ENCODE data around the gene IRX6.

The IRX6 gene

DNA sequence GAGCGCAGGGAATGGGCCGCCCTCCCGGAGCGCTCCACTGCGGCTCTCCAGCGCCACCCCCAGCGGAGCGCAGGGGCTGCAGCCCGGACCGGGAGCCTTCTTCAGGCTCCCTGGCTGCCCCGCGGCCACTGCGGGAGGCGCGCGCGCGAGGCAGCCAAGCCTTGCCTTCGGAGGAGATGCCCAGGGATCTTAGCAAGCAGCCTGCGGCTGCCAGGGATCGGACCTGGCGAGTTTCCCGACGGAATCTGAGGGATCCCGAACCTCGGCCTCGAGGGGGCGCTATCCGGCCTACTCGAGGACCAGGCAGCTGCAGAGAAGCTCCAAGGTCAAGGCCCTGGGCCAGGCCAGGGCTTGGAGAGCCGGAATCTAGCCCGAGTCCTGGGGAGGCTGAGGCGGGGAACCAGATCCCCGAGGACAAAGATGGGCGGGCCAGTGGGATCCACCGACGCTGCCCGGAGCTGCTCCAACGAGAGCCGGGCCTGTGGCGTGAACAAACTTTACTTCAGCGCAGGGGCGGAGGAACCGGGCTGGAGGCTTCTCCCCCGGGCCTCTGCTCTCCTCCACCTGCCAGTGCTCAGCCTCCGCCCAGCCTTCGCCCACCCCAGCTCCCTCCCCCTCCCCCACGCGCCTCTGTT lies at the start of gene IRX6:
IRX6 (plus strand) TSS at position 567 of the 635 bp plus-strand sequence. CDS start 889 bp downstream, outside the sequence.
- in situ Hi-C loops (cut with HindIII; ENCODE audit: low pct_ligation_motif_present, low pct_unique_long_range_greater_than_20kb, low sequenced_read_pairs): no loop called here
- peak; percentile 59 for DNase-seq

DNA sequence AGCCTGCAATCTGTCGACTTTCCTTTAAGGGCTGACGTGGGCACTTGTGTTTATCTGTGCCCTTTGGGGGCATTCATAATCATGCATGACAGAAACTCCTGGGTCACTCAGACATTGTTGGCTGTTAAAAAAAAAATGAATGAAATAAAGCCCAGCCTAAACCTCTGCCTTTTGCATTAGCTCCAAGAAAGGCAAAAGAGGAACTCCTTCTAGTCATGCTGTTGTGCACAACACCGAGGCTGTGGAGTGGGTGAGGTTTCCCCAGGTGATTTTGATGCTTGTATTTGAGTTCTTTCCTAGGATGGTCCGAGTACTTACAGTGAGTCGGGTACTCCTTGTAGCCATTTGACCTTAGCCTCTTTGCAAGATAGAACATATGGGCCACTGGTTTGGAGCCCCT lies 49.6 kb upstream of the IRX6 start:
- in situ Hi-C loops (cut with HindIII; ENCODE audit: low pct_ligation_motif_present, low pct_unique_long_range_greater_than_20kb, low sequenced_read_pairs): no loop called here
- DNase-seq: no peak

DNA sequence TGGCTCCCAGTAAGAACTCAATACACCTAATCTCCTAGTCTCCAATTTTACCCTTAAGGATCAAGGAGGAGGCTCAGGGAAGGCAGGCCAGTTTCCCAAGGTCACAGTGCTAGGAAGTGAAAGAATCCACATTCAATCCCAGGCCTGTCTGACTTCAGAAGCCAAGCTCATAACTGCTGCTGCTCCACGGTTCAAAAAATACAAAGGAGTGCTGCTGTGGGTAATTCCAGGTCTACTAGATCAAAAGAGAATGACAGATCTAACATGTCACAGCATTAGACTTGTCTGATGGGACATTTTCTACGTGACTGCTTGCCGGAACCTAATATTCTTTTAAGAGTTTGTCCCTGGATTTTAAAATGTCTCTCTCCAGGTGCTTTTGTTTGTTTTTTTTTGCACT lies 48.8 kb upstream of the IRX6 start:
- in situ Hi-C loops (cut with HindIII; ENCODE audit: low pct_ligation_motif_present, low pct_unique_long_range_greater_than_20kb, low sequenced_read_pairs): no loop called here
- DNase-seq: no peak

DNA sequence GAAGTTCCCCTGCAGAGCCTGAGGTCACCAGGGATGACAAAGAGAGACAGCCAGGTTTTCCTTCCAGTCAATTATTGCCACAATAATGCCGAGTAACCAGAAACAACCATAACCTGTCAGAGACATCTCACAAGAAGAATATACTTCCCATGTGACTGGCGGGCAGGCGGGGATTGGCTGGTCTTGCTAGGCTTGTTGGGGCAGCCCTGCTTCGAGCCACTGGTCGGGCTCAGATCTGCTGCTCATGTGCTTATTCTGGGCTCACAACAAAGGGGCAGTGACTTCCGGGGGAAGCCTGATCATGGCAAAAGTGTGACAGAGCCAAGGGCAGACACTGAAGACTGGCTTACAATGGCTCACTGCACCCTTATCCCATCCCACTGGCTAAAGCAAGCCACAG lies 48.1 kb upstream of the IRX6 start:
- no peak for DNase-seq
- in situ Hi-C loops (cut with HindIII; ENCODE audit: low pct_ligation_motif_present, low pct_unique_long_range_greater_than_20kb, low sequenced_read_pairs): no loop called here

DNA sequence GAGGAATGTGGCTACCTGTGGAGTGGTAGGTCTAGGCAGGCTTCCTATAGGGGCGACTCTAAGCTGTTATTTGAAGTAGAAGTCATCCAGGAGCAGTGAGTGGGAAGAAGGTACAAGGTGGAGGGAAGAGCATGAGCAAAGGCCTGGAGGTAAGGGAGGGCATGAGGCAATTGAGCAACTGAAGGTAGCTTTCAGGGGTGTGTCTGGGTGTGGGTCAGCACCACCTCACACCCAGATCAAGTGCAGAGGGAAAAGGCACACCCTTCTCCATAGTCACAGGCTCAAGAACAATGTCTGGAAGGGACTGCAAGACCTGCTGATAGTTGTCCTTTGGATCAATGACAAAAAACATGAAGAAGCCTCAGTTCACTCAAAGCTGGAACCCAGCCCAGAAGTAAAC lies 46.5 kb upstream of the IRX6 start:
- in situ Hi-C loops (cut with HindIII; ENCODE audit: low pct_ligation_motif_present, low pct_unique_long_range_greater_than_20kb, low sequenced_read_pairs): no loop called here
- no peak for DNase-seq

DNA sequence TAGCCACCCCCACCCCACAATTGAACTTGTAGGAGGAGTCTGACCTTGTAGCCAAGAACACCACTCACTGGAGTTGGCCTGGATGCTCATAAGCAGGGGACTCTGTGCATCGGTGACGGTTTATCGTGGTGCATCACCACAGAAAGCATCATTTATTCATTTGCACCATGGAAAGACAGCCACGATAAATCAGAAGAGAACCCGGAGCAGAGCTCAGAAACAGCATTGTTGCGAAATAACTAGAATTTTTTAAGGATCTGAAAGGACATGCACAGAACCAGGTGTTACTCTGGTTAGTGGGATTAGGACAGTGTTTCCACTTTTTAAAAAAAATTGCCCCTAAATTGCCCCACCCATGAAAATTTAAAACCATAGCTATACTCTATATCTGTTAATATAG lies 44.4 kb upstream of the IRX6 start:
- DNase-seq: no peak
- in situ Hi-C loops (cut with HindIII; ENCODE audit: low pct_ligation_motif_present, low pct_unique_long_range_greater_than_20kb, low sequenced_read_pairs): no loop called here

DNA sequence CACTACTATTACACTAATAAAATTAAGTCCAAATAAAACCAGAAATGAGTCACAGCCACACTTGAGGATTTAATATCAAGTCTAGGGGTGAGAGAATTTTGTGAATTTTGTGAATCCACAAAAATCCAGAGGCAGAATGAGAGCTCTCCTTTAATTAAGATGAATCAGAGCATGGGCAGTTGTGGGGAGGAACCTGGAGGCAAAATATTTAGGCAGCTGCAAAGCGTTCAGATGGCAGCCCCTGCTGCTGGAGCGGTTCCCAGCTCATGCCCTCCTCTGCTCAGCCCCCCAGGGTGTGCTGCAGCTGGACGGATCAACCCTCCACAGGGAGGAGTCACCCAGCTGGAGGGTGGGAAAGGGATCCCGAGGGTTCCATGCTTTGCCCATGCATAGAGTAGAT lies 43.4 kb upstream of the IRX6 start:
- DNase-seq: no peak
- in situ Hi-C loops (cut with HindIII; ENCODE audit: low pct_ligation_motif_present, low pct_unique_long_range_greater_than_20kb, low sequenced_read_pairs): no loop called here

DNA sequence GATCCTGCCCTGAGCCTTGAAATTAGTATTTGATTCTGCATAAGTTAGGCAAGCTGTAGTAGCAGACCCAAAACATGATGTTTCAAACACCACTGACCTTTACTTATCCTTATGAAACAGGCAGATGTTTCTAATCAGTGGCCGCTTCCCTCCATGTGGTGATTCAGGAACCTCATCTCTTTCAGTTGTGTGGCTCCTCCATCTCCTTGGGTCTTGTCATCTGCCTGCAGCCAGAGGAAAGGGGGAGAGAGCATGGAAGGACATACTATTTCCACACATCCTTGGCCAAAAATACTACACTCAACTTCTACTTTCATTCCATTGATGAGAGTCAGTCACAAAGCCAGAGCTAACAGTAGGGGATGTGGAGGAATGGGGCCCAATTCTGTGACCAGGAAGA lies 41.6 kb upstream of the IRX6 start:
- in situ Hi-C loops (cut with HindIII; ENCODE audit: low pct_ligation_motif_present, low pct_unique_long_range_greater_than_20kb, low sequenced_read_pairs): no loop called here
- DNase-seq: no peak

DNA sequence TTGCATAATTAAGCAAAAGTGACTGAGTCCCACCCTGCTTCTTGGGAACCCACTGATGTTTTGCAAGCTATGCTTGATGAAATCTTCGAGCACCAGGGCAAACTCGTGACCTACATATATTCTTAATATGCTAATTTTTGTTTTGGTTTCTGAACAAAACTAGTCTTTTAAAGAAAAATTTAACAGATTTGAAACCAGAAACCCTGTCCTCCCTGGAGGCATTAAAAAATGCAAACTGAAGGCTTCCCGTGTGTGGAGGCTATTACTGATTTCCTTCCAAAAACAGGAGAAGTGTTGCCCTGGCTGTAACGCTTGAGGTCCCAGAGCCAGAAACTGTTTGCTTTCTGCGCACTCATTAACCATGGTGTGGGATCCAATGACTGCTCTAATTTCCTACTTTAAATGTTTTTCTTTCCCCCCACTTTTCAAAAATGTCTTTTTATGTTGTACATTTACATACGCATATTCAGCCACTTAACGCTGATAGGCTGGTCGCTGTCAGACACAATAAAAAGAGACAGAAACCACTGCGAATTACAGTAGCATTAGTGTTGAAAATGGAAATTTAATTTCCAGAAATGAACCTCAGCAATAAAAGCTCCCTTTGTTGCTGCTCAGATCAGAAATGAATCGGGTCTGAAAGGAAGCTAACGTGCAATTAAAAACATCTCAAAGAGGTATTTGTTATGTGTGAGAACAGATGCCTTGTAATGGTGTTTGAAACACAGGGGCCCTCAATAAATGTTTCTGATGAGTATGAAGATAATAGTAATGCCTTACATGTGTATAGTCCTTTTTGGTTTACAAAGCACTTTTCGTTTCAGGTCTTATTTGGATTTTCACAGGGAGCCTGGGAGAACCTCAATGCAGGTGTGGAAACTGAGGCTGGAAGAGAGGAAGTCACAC lies 39.9 kb upstream of the IRX6 start:
- DNase-seq: no peak
- in situ Hi-C loops (cut with HindIII; ENCODE audit: low pct_ligation_motif_present, low pct_unique_long_range_greater_than_20kb, low sequenced_read_pairs): no loop called here

DNA sequence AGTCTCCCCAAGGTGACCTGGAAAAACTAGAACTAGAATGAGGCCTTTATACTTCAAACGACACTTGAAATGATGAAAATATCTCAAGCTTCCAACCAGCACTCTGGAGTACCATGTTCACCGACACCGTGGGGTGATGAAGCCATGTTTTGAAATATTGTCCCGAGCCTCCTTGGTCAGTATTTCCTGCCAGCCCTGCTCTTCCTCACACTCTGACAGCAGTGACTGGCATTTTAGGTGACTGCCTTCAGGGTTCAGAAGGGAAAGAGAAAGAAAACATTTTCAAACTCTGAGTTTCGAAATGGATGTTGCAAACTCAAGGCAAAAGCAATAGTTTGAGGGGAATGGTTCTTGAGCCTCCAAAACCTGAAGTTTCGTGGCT lies 39.3 kb upstream of the IRX6 start:
- in situ Hi-C loops (cut with HindIII; ENCODE audit: low pct_ligation_motif_present, low pct_unique_long_range_greater_than_20kb, low sequenced_read_pairs): no loop called here
- no peak for DNase-seq

DNA sequence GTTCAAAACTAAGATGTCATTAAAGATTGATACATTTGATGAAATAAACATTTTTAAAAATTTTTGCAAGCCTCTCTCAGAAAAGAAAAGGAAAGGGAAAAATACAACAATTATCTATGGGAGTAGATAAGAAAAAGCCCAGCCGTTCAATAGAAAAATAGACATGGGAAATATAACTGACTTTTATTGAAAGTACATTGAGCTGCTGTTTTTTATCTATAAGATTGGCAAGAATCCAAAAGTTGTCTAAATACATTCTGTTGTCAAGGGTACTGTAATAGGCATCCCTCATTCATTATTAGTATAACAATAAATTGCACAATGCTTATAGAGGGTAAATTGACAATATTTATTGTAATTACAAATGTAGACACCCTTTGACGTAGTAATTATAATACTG lies 38.4 kb upstream of the IRX6 start:
- in situ Hi-C loops (cut with HindIII; ENCODE audit: low pct_ligation_motif_present, low pct_unique_long_range_greater_than_20kb, low sequenced_read_pairs): no loop called here
- DNase-seq: no peak

DNA sequence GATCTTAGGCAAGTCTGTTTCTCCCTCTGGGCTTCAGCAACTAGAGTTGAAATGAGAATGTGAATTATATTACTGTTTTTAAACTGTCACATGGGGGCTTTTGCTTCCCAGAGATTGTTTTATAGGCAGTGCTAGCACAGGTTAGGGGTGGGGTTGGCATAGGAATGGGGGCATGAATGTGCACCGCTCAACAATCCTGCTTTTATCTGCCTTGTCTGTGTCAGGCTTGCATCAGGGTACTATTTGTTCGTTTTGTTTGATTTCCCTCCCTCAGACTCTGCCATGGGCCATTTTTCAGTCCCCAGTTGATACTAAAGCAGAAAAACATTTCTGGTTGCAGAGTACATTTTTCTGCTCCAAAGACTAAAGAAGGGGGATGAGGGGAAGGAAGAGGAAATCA lies 34.6 kb upstream of the IRX6 start:
- no peak for DNase-seq
- in situ Hi-C loops (cut with HindIII; ENCODE audit: low pct_ligation_motif_present, low pct_unique_long_range_greater_than_20kb, low sequenced_read_pairs): no loop called here

DNA sequence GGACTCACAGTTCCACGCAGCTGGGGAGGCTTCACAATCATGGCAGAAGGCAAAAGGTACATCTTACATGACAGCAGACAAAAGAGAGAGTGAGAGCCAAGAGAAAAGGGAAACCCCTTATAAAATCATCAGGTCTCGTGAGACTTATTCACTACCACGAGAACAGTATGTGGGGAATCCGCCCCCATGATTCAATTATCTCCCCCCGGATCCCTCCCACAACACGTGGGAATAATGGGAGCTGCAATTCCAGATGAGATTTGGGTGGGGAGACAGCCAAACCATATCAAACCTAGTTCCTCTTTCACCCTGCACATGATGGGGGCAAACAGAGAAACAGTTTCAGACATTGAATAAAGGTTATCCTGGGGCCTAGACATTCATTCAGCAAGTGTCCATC lies 32.2 kb upstream of the IRX6 start:
- DNase-seq: no peak
- in situ Hi-C loops (cut with HindIII; ENCODE audit: low pct_ligation_motif_present, low pct_unique_long_range_greater_than_20kb, low sequenced_read_pairs): no loop called here

DNA sequence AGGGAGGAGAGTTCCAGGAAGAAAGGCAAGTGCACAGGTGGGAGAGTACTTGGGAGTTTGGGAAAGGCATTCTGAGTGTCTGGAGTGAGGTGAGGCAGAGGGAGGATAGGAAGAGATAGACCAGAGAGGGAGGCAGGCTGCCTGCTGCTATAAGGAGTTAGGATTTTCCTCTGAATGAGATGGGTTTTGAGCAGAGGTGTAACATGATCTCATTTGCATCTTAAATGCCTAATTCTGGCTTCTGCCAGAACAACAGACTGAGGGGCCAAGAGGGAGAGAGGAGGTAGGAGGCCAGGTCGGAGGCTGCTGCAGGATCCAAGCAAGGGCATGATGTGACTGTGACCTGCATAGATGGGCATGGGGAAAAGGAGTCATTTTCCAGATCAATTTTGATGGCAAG lies 31.5 kb upstream of the IRX6 start:
- no peak for DNase-seq
- in situ Hi-C loops (cut with HindIII; ENCODE audit: low pct_ligation_motif_present, low pct_unique_long_range_greater_than_20kb, low sequenced_read_pairs): no loop called here

DNA sequence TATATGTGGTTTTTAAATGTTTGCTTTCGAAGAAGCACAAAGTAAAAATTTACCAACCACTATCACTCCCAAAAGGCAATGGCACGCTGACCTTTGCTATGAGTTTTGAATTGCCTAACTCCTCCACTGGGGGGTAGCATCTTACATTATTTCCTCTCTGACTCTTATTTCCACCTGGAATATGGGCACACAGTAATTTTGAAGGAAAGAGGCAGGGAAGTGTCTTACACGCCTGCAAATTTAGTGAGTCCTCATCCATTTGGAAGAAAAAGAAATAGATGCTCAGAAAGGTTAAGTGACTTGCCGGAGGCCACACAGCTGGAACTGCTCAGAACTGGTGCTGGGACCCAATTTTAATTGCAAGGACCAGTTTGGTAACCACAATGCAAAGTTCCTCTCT lies 29.9 kb upstream of the IRX6 start:
- in situ Hi-C loops (cut with HindIII; ENCODE audit: low pct_ligation_motif_present, low pct_unique_long_range_greater_than_20kb, low sequenced_read_pairs): no loop called here
- peak; percentile 28 for DNase-seq

DNA sequence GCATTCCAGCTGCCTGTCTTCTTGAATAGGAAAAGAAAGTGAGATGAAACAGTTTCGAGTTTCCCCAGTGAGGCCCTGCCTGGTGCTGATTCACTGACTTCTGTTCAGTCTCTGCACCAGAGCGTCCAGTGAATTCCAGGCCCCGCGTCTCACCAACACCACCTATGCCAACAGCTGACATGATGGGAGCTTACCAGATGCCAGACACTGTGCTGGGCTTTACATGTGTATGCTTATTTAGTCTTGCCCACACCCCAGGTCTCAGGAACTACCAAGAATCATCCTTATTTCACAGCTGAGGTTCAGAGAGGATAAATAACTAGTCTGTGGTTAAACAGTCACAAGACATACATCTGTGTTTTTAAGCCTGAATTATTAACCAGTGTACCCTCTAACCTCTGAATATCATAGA lies 29.1 kb upstream of the IRX6 start:
- peak; percentile 72 for DNase-seq
- in situ Hi-C loops (cut with HindIII; ENCODE audit: low pct_ligation_motif_present, low pct_unique_long_range_greater_than_20kb, low sequenced_read_pairs): no loop called here

DNA sequence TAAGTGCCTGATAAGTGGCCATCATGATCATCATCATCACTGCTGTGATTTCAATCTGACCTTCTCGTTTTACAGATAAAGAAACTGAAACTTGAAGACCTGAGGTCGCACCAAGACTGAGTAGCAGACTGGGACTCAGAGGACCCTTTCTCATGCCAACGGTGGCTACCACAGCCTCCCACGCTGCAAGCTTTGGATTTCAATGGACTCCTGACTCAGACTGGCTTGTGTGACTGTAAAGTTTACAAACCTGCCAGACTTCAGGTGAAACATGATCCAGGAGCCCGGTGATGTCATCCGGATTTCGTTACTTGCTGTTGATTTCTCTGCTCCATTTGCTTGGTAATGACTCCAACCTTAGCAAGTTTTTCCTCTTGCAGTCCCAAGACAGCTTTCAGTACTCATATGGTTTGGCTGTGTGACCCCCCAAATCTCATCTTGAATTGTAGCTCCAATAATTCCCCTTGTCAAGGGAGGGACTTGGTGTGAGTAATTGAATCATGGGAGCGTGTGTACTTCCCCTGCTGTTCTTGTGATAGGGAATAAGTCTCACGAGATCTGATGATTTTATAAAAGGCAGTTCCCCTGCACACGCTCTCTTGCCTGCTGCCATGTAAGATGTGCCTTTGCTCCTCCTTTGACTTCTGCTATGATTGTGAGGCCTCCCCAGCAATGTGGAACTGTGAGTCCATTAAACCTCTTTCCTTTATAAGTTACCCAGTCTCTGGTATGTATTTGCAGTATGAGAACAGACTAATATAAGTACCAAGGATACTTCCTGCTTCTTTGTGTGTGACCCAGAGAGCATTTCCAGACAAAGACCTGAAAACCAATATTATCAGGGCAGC lies 26.7 kb upstream of the IRX6 start:
- in situ Hi-C loops (cut with HindIII; ENCODE audit: low pct_ligation_motif_present, low pct_unique_long_range_greater_than_20kb, low sequenced_read_pairs): no loop called here

DNA sequence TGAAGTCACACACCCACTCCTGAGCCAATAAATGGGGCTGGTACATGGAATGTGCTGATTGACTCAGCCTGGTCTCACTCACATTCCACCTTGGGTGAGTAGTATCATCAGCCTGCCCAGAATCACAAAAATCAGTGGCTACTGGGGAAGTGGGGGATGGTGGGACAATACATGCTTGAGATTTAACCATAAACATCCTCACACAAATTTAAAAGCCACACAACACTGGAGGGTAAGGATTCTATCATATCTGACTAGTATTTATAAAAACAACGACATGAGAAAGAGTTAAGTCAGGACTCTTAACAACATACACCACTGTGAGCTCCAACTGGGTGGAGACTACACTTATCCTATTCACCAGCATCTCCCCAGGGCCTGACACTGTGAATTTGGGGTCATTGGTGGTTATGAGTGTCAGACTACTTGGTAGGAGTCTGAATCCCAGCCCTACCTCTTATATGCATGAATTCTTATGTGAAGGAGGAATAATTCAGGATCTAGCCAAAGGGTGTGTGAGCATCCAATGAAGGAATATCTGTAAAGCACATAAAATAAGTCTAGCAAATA lies 26.0 kb upstream of the IRX6 start:
- in situ Hi-C loops (cut with HindIII; ENCODE audit: low pct_ligation_motif_present, low pct_unique_long_range_greater_than_20kb, low sequenced_read_pairs): no loop called here
- peak; percentile 42 for DNase-seq

More for the DNA sequence above, 26.7 kb upstream of the IRX6 start:
- no peak for DNase-seq

DNA sequence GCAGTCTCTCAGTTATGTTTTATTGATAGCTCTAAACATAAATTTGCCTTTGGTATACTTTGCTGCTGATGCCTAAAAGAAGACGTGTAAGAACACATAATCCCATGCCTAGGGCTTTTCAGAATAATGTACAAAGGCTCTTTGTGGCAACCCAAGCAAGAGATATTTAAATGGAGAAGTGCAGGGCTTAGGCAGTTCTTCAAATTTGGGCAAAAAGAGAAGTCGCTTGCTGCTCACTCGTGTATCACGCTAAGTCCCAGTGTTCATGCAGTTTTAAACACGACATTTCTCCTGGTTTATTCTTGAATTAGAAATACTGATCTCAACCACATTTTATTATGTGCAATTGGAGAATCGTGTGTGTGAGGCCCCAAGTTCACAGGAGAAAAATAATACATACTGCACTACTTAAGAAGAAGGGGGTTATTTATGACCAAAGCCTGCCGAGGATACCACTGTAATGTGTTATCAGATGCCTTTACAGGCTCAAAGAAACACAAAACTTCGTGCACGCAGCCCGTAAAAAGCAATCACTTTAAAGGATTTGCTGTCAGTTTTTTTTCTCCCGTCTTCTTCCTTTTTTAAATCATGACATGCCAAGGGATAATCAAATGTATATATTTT lies 22.5 kb upstream of the IRX6 start:
- no peak for DNase-seq
- in situ Hi-C loops (cut with HindIII; ENCODE audit: low pct_ligation_motif_present, low pct_unique_long_range_greater_than_20kb, low sequenced_read_pairs): no loop called here
